Neural cell (in vitro differentiated cells): ENCODE measurements around the gene SP100.

Source experiments
- EP300 ChIP-seq: fragments of 450-650 bp; conservative IDR thresholded peaks from 2 replicates; pipeline ENCODE4 v1.6.1; 2014; ENCODE audit warnings: antibody characterized with exemption, mild to moderate bottlenecking, moderate library complexity; ENCODE audit not compliant: poor library complexity, severe bottlenecking
- EZH2 ChIP-seq: fragments of 200-600, 300-800 bp; shearing (Covaris generic), sonication (generic); IDR thresholded peaks from 2 replicates; pipeline ENCODE4 v1.6.1; 2014; ENCODE audit warnings: antibody characterized with exemption, low read length, borderline replicate concordance, mild to moderate bottlenecking; ENCODE audit not compliant: insufficient read depth, poor library complexity, severe bottlenecking
- TF ChIP-seq, protein P1 (sequence below): fragments of 450-650 bp; IDR thresholded peaks from 2 replicates; pipeline ENCODE4 v1.5.1; 2014; ENCODE audit warnings: antibody characterized with exemption, mild to moderate bottlenecking, moderate library complexity; ENCODE audit not compliant: poor library complexity, severe bottlenecking
- TF ChIP-seq, protein P2 (sequence below): IDR thresholded peaks from 2 replicates; pipeline ENCODE4 v1.6.1; 2012; ENCODE audit warnings: borderline replicate concordance

DNA sequence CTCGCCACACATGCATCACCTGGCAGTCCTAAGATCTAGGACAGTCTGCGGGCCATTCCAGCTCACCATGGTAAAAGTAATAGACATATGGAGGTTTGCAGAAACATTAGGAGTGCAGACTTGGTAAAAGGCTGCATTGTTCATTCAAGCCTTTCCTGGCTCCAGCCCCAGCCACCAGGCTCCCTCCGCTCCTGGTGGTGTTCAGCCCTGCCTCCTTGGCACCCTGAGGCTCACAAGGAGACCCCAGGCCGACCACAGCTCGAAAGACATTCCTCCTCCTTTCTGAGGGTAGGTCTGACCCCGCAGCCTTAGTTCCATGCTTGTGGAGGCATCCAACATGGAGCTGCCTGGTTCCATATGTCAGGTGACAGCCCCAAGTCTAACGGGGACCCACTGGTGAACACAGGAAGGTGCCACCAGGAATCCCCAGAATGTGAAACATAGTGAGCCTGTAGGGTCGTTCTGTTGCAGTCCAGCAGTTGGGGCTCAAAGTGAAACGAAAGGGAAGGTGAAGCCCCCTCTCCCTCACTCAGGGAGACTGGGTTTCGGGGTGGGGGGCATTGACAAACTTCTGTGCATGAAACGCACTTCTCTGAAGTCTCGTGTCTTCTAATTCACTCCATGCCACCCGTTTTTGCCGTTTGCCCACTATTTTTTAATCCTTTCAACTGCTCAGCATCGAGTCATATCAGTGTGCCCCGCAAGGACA is 5.0 kb upstream of the SP100 start:
- TF ChIP-seq, protein P1, sequence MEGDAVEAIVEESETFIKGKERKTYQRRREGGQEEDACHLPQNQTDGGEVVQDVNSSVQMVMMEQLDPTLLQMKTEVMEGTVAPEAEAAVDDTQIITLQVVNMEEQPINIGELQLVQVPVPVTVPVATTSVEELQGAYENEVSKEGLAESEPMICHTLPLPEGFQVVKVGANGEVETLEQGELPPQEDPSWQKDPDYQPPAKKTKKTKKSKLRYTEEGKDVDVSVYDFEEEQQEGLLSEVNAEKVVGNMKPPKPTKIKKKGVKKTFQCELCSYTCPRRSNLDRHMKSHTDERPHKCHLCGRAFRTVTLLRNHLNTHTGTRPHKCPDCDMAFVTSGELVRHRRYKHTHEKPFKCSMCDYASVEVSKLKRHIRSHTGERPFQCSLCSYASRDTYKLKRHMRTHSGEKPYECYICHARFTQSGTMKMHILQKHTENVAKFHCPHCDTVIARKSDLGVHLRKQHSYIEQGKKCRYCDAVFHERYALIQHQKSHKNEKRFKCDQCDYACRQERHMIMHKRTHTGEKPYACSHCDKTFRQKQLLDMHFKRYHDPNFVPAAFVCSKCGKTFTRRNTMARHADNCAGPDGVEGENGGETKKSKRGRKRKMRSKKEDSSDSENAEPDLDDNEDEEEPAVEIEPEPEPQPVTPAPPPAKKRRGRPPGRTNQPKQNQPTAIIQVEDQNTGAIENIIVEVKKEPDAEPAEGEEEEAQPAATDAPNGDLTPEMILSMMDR: no peak
- TF ChIP-seq EP300 (no peak), EZH2 (no peak)
- TF ChIP-seq, protein P2, sequence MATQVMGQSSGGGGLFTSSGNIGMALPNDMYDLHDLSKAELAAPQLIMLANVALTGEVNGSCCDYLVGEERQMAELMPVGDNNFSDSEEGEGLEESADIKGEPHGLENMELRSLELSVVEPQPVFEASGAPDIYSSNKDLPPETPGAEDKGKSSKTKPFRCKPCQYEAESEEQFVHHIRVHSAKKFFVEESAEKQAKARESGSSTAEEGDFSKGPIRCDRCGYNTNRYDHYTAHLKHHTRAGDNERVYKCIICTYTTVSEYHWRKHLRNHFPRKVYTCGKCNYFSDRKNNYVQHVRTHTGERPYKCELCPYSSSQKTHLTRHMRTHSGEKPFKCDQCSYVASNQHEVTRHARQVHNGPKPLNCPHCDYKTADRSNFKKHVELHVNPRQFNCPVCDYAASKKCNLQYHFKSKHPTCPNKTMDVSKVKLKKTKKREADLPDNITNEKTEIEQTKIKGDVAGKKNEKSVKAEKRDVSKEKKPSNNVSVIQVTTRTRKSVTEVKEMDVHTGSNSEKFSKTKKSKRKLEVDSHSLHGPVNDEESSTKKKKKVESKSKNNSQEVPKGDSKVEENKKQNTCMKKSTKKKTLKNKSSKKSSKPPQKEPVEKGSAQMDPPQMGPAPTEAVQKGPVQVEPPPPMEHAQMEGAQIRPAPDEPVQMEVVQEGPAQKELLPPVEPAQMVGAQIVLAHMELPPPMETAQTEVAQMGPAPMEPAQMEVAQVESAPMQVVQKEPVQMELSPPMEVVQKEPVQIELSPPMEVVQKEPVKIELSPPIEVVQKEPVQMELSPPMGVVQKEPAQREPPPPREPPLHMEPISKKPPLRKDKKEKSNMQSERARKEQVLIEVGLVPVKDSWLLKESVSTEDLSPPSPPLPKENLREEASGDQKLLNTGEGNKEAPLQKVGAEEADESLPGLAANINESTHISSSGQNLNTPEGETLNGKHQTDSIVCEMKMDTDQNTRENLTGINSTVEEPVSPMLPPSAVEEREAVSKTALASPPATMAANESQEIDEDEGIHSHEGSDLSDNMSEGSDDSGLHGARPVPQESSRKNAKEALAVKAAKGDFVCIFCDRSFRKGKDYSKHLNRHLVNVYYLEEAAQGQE: no peak
